HG02763 (cell line): Measurements from ENCODE around the gene DLG4.
"Not testable (repeated sequence)": the region's sequence is repeated elsewhere in the genome, so short reads cannot be mapped to it uniquely, and the experiment has no call there.

Experiments used
- ATAC-seq: cut with Tn5 transposase; IDR thresholded peaks from one replicate; pipeline ENCODE4 v1.9.1; 2021; ENCODE audit warnings: mild to moderate bottlenecking, moderate library complexity; ENCODE audit not compliant: unreplicated experiment

DLG4 gene

DNA sequence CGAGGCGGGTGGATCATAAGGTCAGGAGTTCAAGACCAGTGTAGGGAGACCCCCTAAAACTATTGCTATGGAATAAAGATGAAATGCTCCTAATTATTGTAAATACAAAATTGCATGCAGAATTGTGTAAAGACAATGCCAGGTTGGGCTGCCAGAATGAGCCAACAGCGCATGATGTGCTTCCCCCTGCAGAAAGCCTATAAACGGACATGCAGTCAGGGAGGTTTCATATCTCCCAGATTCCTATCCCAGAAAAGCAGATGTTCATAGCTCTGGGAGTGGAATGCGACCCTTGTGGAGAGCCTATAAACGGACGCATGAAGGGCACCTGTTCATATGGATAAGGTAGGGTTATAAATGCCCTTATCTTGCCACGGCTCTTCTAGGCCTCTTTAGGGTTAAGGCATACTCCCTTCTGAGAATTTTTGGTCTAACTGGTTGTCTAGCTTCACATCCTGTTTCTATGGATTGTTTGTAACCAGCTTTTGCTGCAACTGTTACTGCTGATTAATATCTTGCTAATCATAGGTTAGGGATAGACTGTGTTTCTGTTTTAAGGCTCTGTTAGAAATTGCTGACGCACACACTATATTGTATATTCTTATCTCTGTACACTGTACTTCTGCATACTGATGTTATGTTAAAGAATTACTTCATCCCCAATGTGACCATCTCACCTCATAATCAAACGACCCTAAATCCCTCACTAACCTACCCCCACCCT is 50.6 kb downstream of the DLG4 start:
- ATAC-seq, result not testable (repeated sequence)

DNA sequence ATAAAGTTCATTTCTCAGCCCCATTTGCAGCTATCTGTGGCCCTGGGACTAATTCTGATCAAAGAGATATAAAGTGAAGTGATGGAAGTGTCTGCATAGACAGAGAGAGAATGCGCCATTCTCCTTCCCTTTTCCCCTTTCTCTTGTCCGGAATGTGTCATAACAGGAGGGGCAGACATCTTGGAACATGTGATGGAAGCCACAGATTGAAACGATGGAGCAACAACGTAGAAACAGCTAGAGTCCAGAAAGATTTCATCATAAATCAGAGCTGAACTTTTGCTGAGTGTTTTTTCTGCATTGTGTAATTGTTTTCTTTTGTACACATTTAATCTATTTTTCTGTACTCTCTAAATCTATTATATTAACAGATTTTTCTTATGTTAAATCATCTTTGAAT is 51.8 kb downstream of the DLG4 start:
- ATAC-seq, result no peak

- ATAC-seq, result no peak
These were observed 52.8 kb downstream of the DLG4 start for GRCh38 chr17:7166873-7167272.

DNA sequence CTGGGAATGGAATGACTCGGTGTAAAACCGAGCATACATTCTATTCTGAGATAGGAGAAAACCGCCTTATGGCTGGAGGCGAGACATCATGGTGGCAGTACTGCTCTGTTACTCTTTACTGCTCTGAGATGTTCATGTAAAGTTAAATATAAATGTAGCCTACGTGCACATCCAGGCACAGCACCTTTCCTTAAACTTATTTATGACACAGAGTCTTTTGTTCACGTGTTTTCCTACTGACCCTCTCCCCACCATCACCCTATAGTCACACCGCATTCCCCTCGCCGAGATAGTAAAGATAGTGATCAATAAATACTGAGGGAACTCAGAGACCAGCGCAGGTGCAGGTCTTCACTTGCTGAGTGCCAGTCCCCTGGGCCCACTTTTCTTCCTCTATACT is 60.1 kb downstream of the DLG4 start:
- not testable (repeated sequence) for ATAC-seq

- not testable (repeated sequence) for ATAC-seq
These were observed 61.2 kb downstream of the DLG4 start for GRCh38 chr17:7158424-7158823.

DNA sequence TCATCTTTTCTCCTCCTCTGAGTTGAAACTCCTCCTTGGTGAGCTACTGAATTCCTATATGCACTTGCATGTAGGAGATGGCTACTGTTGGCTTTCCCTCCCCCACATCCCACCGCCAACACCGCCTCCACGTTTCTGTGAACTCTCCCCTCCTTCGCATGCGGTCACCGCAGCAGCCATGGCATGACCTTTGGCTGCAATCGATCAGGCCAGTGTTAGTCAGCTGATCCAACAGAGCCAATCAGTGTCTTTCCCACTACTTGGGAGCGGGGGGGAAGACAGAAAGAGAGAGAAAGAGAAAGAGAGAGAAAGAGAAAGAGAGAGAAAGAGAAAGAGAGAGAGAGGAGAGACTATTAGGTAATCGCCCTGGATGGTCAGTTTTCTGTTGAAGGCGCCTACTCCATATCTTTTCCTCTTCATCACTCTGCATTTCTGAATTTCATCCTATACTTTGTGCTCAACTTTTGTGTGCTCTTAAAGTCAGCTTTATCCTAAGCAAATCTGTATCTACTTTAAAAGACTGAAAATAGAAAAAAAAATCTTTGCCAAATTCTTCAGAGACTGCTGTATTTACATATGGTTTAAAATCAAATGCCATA is 63.2 kb downstream of the DLG4 start:
- ATAC-seq, result no peak

GRCh38 chr17:7147772-7148171 is 71.9 kb downstream of the DLG4 start:
- ATAC-seq, result no peak

GRCh38 chr17:7146115-7146514 is 73.5 kb downstream of the DLG4 start:
- ATAC-seq, result no peak

GRCh38 chr17:7144213-7144612 is 75.4 kb downstream of the DLG4 start:
- no peak for ATAC-seq

DNA sequence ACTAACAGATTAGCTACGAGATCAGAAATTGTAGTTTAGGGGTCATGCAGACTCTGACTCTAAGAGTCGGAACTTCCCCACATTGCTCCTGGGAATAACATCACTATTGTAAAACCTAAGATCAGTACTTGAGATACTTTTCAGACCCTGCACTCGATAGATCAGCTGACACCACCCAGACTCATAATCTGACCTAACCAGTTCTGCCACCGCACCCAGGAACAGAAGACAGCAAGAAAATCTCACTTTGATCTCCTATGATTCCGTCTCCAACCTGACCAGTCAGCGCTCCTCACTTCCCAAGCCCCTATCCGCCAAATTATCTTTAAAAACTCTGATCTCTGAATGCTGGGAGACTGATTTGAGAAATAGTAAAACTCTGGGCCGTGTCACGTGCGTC is 77.8 kb downstream of the DLG4 start:
- ATAC-seq, result no peak

DNA sequence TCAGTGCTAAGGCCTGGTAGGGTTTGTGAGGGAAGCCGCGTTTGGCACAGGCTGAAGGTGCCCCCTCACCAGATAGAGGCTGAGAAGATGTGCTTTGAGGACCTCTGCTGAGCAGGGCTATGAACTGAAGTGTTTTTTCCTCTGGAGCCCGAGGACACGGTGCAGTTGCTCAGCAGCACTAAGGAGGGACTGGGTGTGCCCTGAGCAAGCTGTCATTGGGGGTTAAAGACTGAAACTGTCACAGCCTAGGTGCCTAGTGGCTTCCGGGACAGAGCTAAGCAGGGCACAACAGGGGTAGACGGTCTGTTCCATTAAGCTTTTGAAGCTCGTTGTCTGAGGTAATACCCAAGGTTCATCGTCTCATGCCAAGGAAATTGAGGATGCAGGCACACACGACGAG is 80.2 kb downstream of the DLG4 start:
- ATAC-seq, result no peak

- ATAC-seq, result no peak
These were observed 80.7 kb downstream of the DLG4 start for GRCh38 chr17:7138800-7139381.

GRCh38 chr17:7137171-7137943 is 82.3 kb downstream of the DLG4 start:
- no peak for ATAC-seq
